HEK293T (cell line): ENCODE measurements around the gene TCF12.

ENCODE experiments used
- ARNT ChIP-seq: fragments of 450-650 bp; IDR thresholded peaks from 2 replicates; pipeline ENCODE4 v1.6.1; 2017; ENCODE audit warnings: mild to moderate bottlenecking
- BHLHE40 ChIP-seq: fragments of 450-650 bp; IDR thresholded peaks from 2 replicates; pipeline ENCODE4 v1.6.1; 2016; ENCODE audit warnings: mild to moderate bottlenecking, moderate library complexity, borderline replicate concordance
- CTBP1 ChIP-seq: fragments of 450-650 bp; IDR thresholded peaks from 2 replicates; pipeline ENCODE4 v1.6.1; 2016; ENCODE audit warnings: borderline replicate concordance
- FOXA1 ChIP-seq: fragments of 450-650 bp; IDR thresholded peaks from 2 replicates; pipeline ENCODE4 v1.6.1; 2016; ENCODE audit warnings: mild to moderate bottlenecking
- FOXK2 ChIP-seq: fragments of 450-650 bp; IDR thresholded peaks from 2 replicates; pipeline ENCODE4 v1.6.1; 2016; ENCODE audit warnings: mild to moderate bottlenecking
- FOXM1 ChIP-seq: fragments of 450-650 bp; IDR thresholded peaks from 2 replicates; pipeline ENCODE4 v1.6.1; 2017; ENCODE audit warnings: mild to moderate bottlenecking, borderline replicate concordance
- HDGF ChIP-seq: fragments of 450-650 bp; IDR thresholded peaks from 2 replicates; pipeline ENCODE4 v1.6.1; 2017; ENCODE audit warnings: antibody characterized with exemption, borderline replicate concordance
- L3MBTL2 ChIP-seq: fragments of 450-650 bp; conservative IDR thresholded peaks from 2 replicates; pipeline ENCODE4 v1.6.1; 2016; ENCODE audit warnings: mild to moderate bottlenecking
- LEF1 ChIP-seq: fragments of 450-650 bp; IDR thresholded peaks from 2 replicates; pipeline ENCODE4 v1.6.1; 2017; ENCODE audit warnings: mild to moderate bottlenecking, borderline replicate concordance
- NFRKB ChIP-seq: fragments of 450-650 bp; IDR thresholded peaks from 2 replicates; pipeline ENCODE4 v1.6.1; 2016; ENCODE audit warnings: mild to moderate bottlenecking, moderate library complexity
- SP1 ChIP-seq: fragments of 450-650 bp; IDR thresholded peaks from 2 replicates; pipeline ENCODE4 v1.6.1; 2017
- SUZ12 ChIP-seq: fragments of 450-650 bp; IDR thresholded peaks from 2 replicates; pipeline ENCODE4 v1.6.1; 2016; ENCODE audit warnings: mild to moderate bottlenecking
- TARDBP ChIP-seq: fragments of 450-650 bp; IDR thresholded peaks from 2 replicates; pipeline ENCODE4 v1.6.1; 2016
- ZNF384 ChIP-seq: fragments of 450-650 bp; IDR thresholded peaks from 2 replicates; pipeline ENCODE4 v1.6.1; 2016

- TF ChIP-seq FOXK2 (no peak), FOXA1 (no peak), SP1 (no peak), BHLHE40 (no peak), HDGF (no peak), L3MBTL2 (no peak), CTBP1 (no peak), ZNF384 (no peak), NFRKB (no peak), TARDBP (no peak), FOXM1 (no peak), SUZ12 (no peak), LEF1 (no peak), ARNT (no peak)
Measured at GRCh38 chr15:57048930-57049549, 130.6 kb downstream of the TCF12 start.
